Measurements from ENCODE around the gene MBOAT2. TPM values are rescaled to one million over a fixed set of nuclear protein-coding genes. Genes with fewer than 3 reads are reported as not detected.

The MBOAT2 gene
- polyA plus RNA-seq, 1 donor (not counting 4 experiments of a cell fraction or from before 2014, with no cell fraction given), result 121 TPM

GRCh38 chr2:9015998-9016397 is 12.5 kb upstream of the MBOAT2 start:
- H3K27me3 ChIP-seq (ENCODE audit: control insufficient read depth, extremely low read depth, insufficient read depth, low read length), result no peaks in the 10 kb centered on the region
- dilution Hi-C loops (cut with MboI; ENCODE audit: extremely low pct_ligation_motif_present, low sequenced_read_pairs), result no loop called here
- no peaks in the 10 kb centered on the region for H3K4me1 ChIP-seq (ENCODE audit: control insufficient read depth, extremely low read depth, insufficient read depth, low read length)
- H3K4me2 ChIP-seq (ENCODE audit: control insufficient read depth, extremely low read depth, insufficient read depth, low read depth, low read length), result no peak overlapping the region
- TF ChIP-seq, protein P1, sequence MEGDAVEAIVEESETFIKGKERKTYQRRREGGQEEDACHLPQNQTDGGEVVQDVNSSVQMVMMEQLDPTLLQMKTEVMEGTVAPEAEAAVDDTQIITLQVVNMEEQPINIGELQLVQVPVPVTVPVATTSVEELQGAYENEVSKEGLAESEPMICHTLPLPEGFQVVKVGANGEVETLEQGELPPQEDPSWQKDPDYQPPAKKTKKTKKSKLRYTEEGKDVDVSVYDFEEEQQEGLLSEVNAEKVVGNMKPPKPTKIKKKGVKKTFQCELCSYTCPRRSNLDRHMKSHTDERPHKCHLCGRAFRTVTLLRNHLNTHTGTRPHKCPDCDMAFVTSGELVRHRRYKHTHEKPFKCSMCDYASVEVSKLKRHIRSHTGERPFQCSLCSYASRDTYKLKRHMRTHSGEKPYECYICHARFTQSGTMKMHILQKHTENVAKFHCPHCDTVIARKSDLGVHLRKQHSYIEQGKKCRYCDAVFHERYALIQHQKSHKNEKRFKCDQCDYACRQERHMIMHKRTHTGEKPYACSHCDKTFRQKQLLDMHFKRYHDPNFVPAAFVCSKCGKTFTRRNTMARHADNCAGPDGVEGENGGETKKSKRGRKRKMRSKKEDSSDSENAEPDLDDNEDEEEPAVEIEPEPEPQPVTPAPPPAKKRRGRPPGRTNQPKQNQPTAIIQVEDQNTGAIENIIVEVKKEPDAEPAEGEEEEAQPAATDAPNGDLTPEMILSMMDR (optimal IDR thresholded peaks at IDR 0.05 in 1 of 3, IDR thresholded peaks at IDR 0.05 in 1 of 3, conservative IDR thresholded peaks at IDR 0.05 in 1 of 3; ENCODE audit: extremely low read depth in 1 of 3, insufficient read depth in 2 of 3, low read length in 3 of 3), result no peak
- no peak for TF ChIP-seq EZH2 (IDR thresholded peaks at IDR 0.05; ENCODE audit: low read length)
- no peaks in the 10 kb centered on the region for H3K36me3 ChIP-seq (ENCODE audit: control insufficient read depth in 2 of 2, extremely low read depth in 1 of 2, insufficient read depth in 2 of 2, low read length in 2 of 2)
- H3K4me3 ChIP-seq (ENCODE audit: control insufficient read depth in 2 of 3, extremely low read depth in 1 of 3, insufficient read depth in 2 of 3, low read depth in 1 of 3, low read length in 3 of 3), result no peak overlapping the region
- no peak overlapping the region for H3K9ac ChIP-seq (ENCODE audit: control insufficient read depth, extremely low read depth, insufficient read depth, low read length)
- H4K20me1 ChIP-seq (ENCODE audit: control insufficient read depth, extremely low read depth, insufficient read depth, low read length), result no peaks in the 10 kb centered on the region
- no peak overlapping the region for H3K27ac ChIP-seq (ENCODE audit: control insufficient read depth, insufficient read depth, low read length)
- DNase-seq (ENCODE audit: low read depth, low spot score), result no peak
- no peaks in the 10 kb centered on the region for H3K9me3 ChIP-seq (ENCODE audit: control insufficient read depth, low read depth, low read length)
- FAIRE-seq, result no peak
- H3K79me2 ChIP-seq (ENCODE audit: control insufficient read depth, insufficient read depth, low read length), result no peaks in the 10 kb centered on the region
- no peaks in the 10 kb centered on the region for H3K9me1 ChIP-seq (ENCODE audit: control insufficient read depth, extremely low read depth, insufficient read depth, low read length)
- H2AFZ ChIP-seq (ENCODE audit: control insufficient read depth, low read length), result no peak overlapping the region

DNA sequence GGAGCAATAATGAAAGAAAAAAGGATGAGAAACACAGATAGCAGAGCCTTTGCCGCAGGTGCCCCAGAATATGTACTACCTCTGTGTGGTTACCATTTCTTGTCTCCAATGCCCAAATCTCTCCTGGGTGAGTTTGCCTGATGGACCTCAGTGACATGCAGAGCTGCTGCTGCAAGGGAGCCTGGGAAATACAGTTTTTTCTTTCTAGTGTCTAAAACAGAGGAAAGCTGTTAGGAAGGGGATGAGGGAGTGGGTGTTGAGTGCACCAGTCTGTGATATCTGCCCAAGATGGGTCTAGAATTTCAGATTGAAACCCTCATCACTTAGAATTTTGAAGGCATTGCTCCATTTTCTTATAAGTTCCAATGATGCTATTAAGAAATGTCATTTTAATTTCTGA is 9.9 kb upstream of the MBOAT2 start:
- Histone ChIP-seq H3K36me3 (ENCODE audit: control insufficient read depth in 2 of 2, extremely low read depth in 1 of 2, insufficient read depth in 2 of 2, low read length in 2 of 2) (no peaks in the 10 kb centered on the region), H3K27ac (ENCODE audit: control insufficient read depth, insufficient read depth, low read length) (no peak overlapping the region), H3K79me2 (ENCODE audit: control insufficient read depth, insufficient read depth, low read length) (no peaks in the 10 kb centered on the region), H3K9me3 (ENCODE audit: control insufficient read depth, low read depth, low read length) (no peaks in the 10 kb centered on the region), H3K27me3 (ENCODE audit: control insufficient read depth, extremely low read depth, insufficient read depth, low read length) (no peaks in the 10 kb centered on the region), H3K9me1 (ENCODE audit: control insufficient read depth, extremely low read depth, insufficient read depth, low read length) (no peaks in the 10 kb centered on the region), H3K4me2 (ENCODE audit: control insufficient read depth, extremely low read depth, insufficient read depth, low read depth, low read length) (no peak overlapping the region), H3K4me1 (ENCODE audit: control insufficient read depth, extremely low read depth, insufficient read depth, low read length) (no peaks in the 10 kb centered on the region), H3K9ac (ENCODE audit: control insufficient read depth, extremely low read depth, insufficient read depth, low read length) (no peak overlapping the region), H3K4me3 (ENCODE audit: control insufficient read depth in 2 of 3, extremely low read depth in 1 of 3, insufficient read depth in 2 of 3, low read depth in 1 of 3, low read length in 3 of 3) (no peak overlapping the region), H2AFZ (ENCODE audit: control insufficient read depth, low read length) (no peak overlapping the region), H4K20me1 (ENCODE audit: control insufficient read depth, extremely low read depth, insufficient read depth, low read length) (no peaks in the 10 kb centered on the region)
- DNase-seq (ENCODE audit: low read depth, low spot score) (no peak), FAIRE-seq (no peak)
- dilution Hi-C loops (cut with MboI; ENCODE audit: extremely low pct_ligation_motif_present, low sequenced_read_pairs), result no loop called here
- TF ChIP-seq, protein P1 (optimal IDR thresholded peaks at IDR 0.05 in 1 of 3, IDR thresholded peaks at IDR 0.05 in 1 of 3, conservative IDR thresholded peaks at IDR 0.05 in 1 of 3; ENCODE audit: extremely low read depth in 1 of 3, insufficient read depth in 2 of 3, low read length in 3 of 3), result no peak
- TF ChIP-seq EZH2 (IDR thresholded peaks at IDR 0.05; ENCODE audit: low read length), result no peak

Data from keratinocyte (primary cell).